ENCODE data around the gene SLC17A8.

- TF ChIP-seq CTCF (IDR thresholded peaks at IDR 0.05) (no peak), POLR2A (IDR thresholded peaks at IDR 0.05) (no peak)
Measured at GRCh38 chr12:100360450-100360849, 3.6 kb downstream of the SLC17A8 start.
